CD4-positive, alpha-beta T cell (primary cell): ENCODE measurements around the gene COL16A1. TPM values are rescaled to one million over a fixed set of nuclear protein-coding genes. Genes with fewer than 3 reads are reported as not detected.
A peak's percentile ranks its signal among the peaks of the same experiment; 100 is the strongest.

Experiments
- ATAC-seq: fragments of 200-7000 bp; cut with Tn5 transposase; one replicate; pipeline ENCODE4 v1.10.0; 2022; ENCODE audit warnings: mild to moderate bottlenecking; ENCODE audit not compliant: poor library complexity
- CTCF ChIA-PET: fragments of 350-600 bp; sonication (Branson Sonifier 250); formaldehyde crosslinking; loops from one replicate; lab custom pipeline; 2021; ENCODE audit warnings: antibody characterized with exemption, inconsistent platforms; lab: Charles Lee
- POLR2A ChIA-PET: fragments of 350-600 bp; sonication (Branson Sonifier 250); formaldehyde crosslinking; loops from one replicate; lab custom pipeline; 2021; ENCODE audit warnings: antibody characterized with exemption, inconsistent platforms; lab: Charles Lee
- DNase-seq, 14 experiments: peaks; one replicate each; pipeline ENCODE4 v3.0.0-alpha.2; 2013 to 2020; ENCODE audit warnings: mixed read lengths in 2 of 14
- H3K27ac ChIP-seq, 2 donors: one replicate each; pipeline versions ENCODE4 v1.5.1 to v1.7.0; 2013; ENCODE audit warnings: low read length in 2 of 2, low read depth in 1 of 2, mild to moderate bottlenecking in 1 of 2
- H3K27me3 ChIP-seq, 2 experiments: 1 replicate in 1 of 2; 2 replicates in 1 of 2; pipeline versions ENCODE4 v1.6.1 to v1.7.0; 2013; ENCODE audit warnings: low read length in 2 of 2, control low read depth in 1 of 2, mild to moderate bottlenecking in 1 of 2, moderate library complexity in 1 of 2; ENCODE audit not compliant: insufficient read depth in 2 of 2, control insufficient read depth in 1 of 2
- H3K36me3 ChIP-seq: one replicate; pipeline ENCODE4 v1.6.1; 2013; ENCODE audit warnings: low read length, control low read depth; ENCODE audit not compliant: insufficient read depth
- H3K4me1 ChIP-seq: one replicate; pipeline ENCODE4 v1.6.1; 2013; ENCODE audit warnings: low read length, control low read depth; ENCODE audit not compliant: insufficient read depth
- H3K4me3 ChIP-seq: one replicate; pipeline ENCODE4 v1.5.1; 2013; ENCODE audit warnings: mild to moderate bottlenecking, low read length, moderate library complexity
- H3K9me3 ChIP-seq, 2 experiments: 1 replicate in 1 of 2; 2 replicates in 1 of 2; pipeline versions ENCODE4 v1.6.1 to v1.7.0; 2013; ENCODE audit warnings: low read length in 2 of 2, mild to moderate bottlenecking in 2 of 2, control low read depth in 1 of 2, moderate library complexity in 1 of 2; ENCODE audit not compliant: control insufficient read depth in 1 of 2, insufficient read depth in 1 of 2
- H3K27ac Mint-ChIP-seq: one replicate; pipeline ENCODE4 v1.8.0; 2020; ENCODE audit warnings: mixed read lengths
- H3K27me3 Mint-ChIP-seq: one replicate; pipeline ENCODE4 v1.8.0; 2021; ENCODE audit warnings: mixed read lengths
- H3K36me3 Mint-ChIP-seq: one replicate; pipeline ENCODE4 v1.8.0; 2021; ENCODE audit warnings: low read depth, mixed read lengths
- H3K4me1 Mint-ChIP-seq: one replicate; pipeline ENCODE4 v1.8.0; 2021; ENCODE audit warnings: low read depth, mixed read lengths
- H3K4me3 Mint-ChIP-seq: one replicate; pipeline ENCODE4 v1.8.0; 2020; ENCODE audit warnings: mild to moderate bottlenecking, mixed read lengths
- H3K9me3 Mint-ChIP-seq: one replicate; pipeline ENCODE4 v1.8.0; 2020; ENCODE audit warnings: mixed read lengths
- CTCF ChIP-seq: fragments of 200-600 bp; IDR thresholded peaks from one replicate; pipeline ENCODE4 v1.8.0; 2022; ENCODE audit warnings: antibody characterized with exemption, mild to moderate bottlenecking
- intact Hi-C, 2 experiments: fragments of 100-400 bp; cut with DNase I in 1 of 2; cut with micrococcal nuclease in 1 of 2; formaldehyde crosslinking; loops; one replicate each; pipeline versions ENCODE4 v1.15.1 to v1.9.0; 2023 to 2025; cut with DNase I, micrococcal nuclease
- total RNA-seq, 174 experiments: library from RNA in 2 of 174; stranded (reverse) in 2 of 174; gene quantifications; one replicate each; pipeline ENCODE4 v1.2.3 and lab custom pipeline; 2021 to 2026

Gene COL16A1
- total RNA-seq, 2 experiments from 2014 or later: not detected

GRCh38 chr1:31702836-31703404, 897 bp downstream of the COL16A1 start:
- peaks cover 22 to 23% of the 10 kb centered on the region in 2 experiments for H3K27me3 ChIP-seq
- H3K9me3 ChIP-seq: no peaks in the 10 kb centered on the region
- H3K4me1 ChIP-seq: peaks cover 49% of the 10 kb centered on the region
- intact Hi-C loops: no loop called here
- Mint-ChIP-seq H3K27ac (no peak overlapping the region), H3K36me3 (no peaks in the 10 kb centered on the region), H3K9me3 (no peaks in the 10 kb centered on the region), H3K27me3 (peaks cover 52% of the 10 kb centered on the region), H3K4me3 (no peak overlapping the region), H3K4me1 (peaks cover 42% of the 10 kb centered on the region)
- TF ChIP-seq CTCF: no peak
- POLR2A ChIA-PET: no interaction called here
- H3K4me3 ChIP-seq: no peak overlapping the region
- DNase-seq (no peak), ATAC-seq (no peak)
- no peak overlapping the region for H3K27ac ChIP-seq
- CTCF ChIA-PET: no interaction called here
- H3K36me3 ChIP-seq: no peaks in the 10 kb centered on the region

GRCh38 chr1:31701091-31701736, 2.6 kb downstream of the COL16A1 start:
- DNase-seq: peak in 9 of 14 experiments; percentile 9 to 59 (median 22)

GRCh38 chr1:31700468-31701090, 3.2 kb downstream of the COL16A1 start:
- H3K4me1 Mint-ChIP-seq: peaks cover 31% of the 10 kb centered on the region
- no peaks in the 10 kb centered on the region for H3K36me3 Mint-ChIP-seq
- Histone ChIP-seq H3K27me3 (peaks cover 20% of the 10 kb centered on the region in 2 experiments), H3K36me3 (no peaks in the 10 kb centered on the region), H3K9me3 (no peaks in the 10 kb centered on the region), H3K27ac (no peak overlapping the region), H3K4me1 (peaks cover 44% of the 10 kb centered on the region), H3K4me3 (no peak overlapping the region)
- DNase-seq (no peak), ATAC-seq (no peak)
- TF ChIP-seq CTCF: no peak
- no peaks in the 10 kb centered on the region for H3K9me3 Mint-ChIP-seq
- CTCF ChIA-PET: no interaction called here
- POLR2A ChIA-PET: no interaction called here
- intact Hi-C loops: no loop called here
- H3K27ac Mint-ChIP-seq: no peak overlapping the region
- H3K27me3 Mint-ChIP-seq: peaks cover 40% of the 10 kb centered on the region
- H3K4me3 Mint-ChIP-seq: no peak overlapping the region

More at GRCh38 chr1:31701091-31701736, 2.6 kb downstream of the COL16A1 start:
- peaks cover 47% of the 10 kb centered on the region for H3K27me3 Mint-ChIP-seq
- H3K9me3 Mint-ChIP-seq: no peaks in the 10 kb centered on the region
- intact Hi-C loops: no loop called here
- H3K4me1 Mint-ChIP-seq: peaks cover 37% of the 10 kb centered on the region
- no peaks in the 10 kb centered on the region for H3K36me3 Mint-ChIP-seq
- H3K4me3 Mint-ChIP-seq: no peak overlapping the region
- Histone ChIP-seq H3K4me1 (peaks cover 46% of the 10 kb centered on the region), H3K27me3 (peaks cover 22 to 23% of the 10 kb centered on the region in 2 experiments), H3K9me3 (no peaks in the 10 kb centered on the region), H3K4me3 (no peak overlapping the region), H3K36me3 (no peaks in the 10 kb centered on the region), H3K27ac (no peak overlapping the region)
- no peak for ATAC-seq
- TF ChIP-seq CTCF: no peak
- no peak overlapping the region for H3K27ac Mint-ChIP-seq
- ChIA-PET POLR2A (no interaction called here), CTCF (no interaction called here)
